MCF 10A (cell line): ENCODE results near the gene NDOR1. TPM values are rescaled to one million over a fixed set of nuclear protein-coding genes. Genes with fewer than 3 reads are reported as not detected.

Experiments
- BruUV-seq: library from RNA; stranded (reverse); fragments of 400-500 nt; replicated peaks from 2 replicates; lab custom pipeline; 2021; lab: Mats Ljungman, UMichigan
- CTCF ChIA-PET: fragments of 300-600 bp; sonication (Branson Sonifier 250); formaldehyde crosslinking; extraction: SDS; loops from one replicate; lab custom pipeline; 2021; ENCODE audit warnings: antibody characterized with exemption, inconsistent platforms; lab: Yijun Ruan, JAX
- POLR2A ChIA-PET: fragments of 300-600, 350-650 bp; sonication (Branson Sonifier 250); formaldehyde crosslinking; extraction: SDS; loops from one replicate; lab custom pipeline; 2020; ENCODE audit warnings: antibody characterized with exemption, inconsistent platforms; lab: Yijun Ruan, JAX
- DNase-seq: peaks from one replicate; pipeline ENCODE4 v3.0.0-alpha.2; 2018; ENCODE audit not compliant: unreplicated experiment
- H3K27ac Mint-ChIP-seq: one replicate; pipeline ENCODE4 v1.8.0; 2022; ENCODE audit warnings: mild to moderate bottlenecking, low read depth, mixed read lengths; ENCODE audit not compliant: unreplicated experiment
- H3K27me3 Mint-ChIP-seq: one replicate; pipeline ENCODE4 v1.8.0; 2022; ENCODE audit warnings: mixed read lengths; ENCODE audit not compliant: insufficient read depth, unreplicated experiment
- H3K36me3 Mint-ChIP-seq: one replicate; pipeline ENCODE4 v1.8.0; 2022; ENCODE audit warnings: mild to moderate bottlenecking, moderate library complexity, mixed read lengths; ENCODE audit not compliant: insufficient read depth, unreplicated experiment
- H3K4me1 Mint-ChIP-seq: one replicate; pipeline ENCODE4 v1.8.0; 2022; ENCODE audit warnings: mixed read lengths; ENCODE audit not compliant: insufficient read depth, unreplicated experiment
- H3K4me3 Mint-ChIP-seq: one replicate; pipeline ENCODE4 v1.8.0; 2022; ENCODE audit warnings: mild to moderate bottlenecking, moderate library complexity, mixed read lengths; ENCODE audit not compliant: unreplicated experiment
- H3K9me3 Mint-ChIP-seq: one replicate; pipeline ENCODE4 v1.8.0; 2022; ENCODE audit warnings: mixed read lengths; ENCODE audit not compliant: unreplicated experiment
- intact Hi-C: fragments of 100-400 bp; cut with micrococcal nuclease; formaldehyde crosslinking; loops from 2 replicates; pipeline ENCODE4 v1.14.1; 2022
- total RNA-seq: library from RNA; stranded (reverse); gene quantifications from 2 replicates; pipeline ENCODE4 v1.2.3, GENCODE V29; 2022
- TF ChIP-seq, protein P1 (sequence below): fragments of 200-600 bp; IDR thresholded peaks from one replicate; pipeline ENCODE4 v1.8.0; 2022; ENCODE audit warnings: antibody characterized with exemption, mild to moderate bottlenecking; ENCODE audit not compliant: unreplicated experiment

Gene NDOR1
- total RNA-seq, 1 experiment from 2014 or later, result 18.0 TPM

GRCh38 chr9:137212520-137212919 is 7.0 kb downstream of the NDOR1 start:
- Mint-ChIP-seq H3K4me1 (peaks cover 7% of the 10 kb centered on the region), H3K36me3 (peaks cover 38% of the 10 kb centered on the region), H3K27me3 (no peaks in the 10 kb centered on the region), H3K9me3 (no peaks in the 10 kb centered on the region), H3K4me3 (no peak overlapping the region), H3K27ac (no peak overlapping the region)
- DNase-seq, result no peak
- ChIA-PET POLR2A (no interaction called here), CTCF (no interaction called here)
- TF ChIP-seq, protein P1, sequence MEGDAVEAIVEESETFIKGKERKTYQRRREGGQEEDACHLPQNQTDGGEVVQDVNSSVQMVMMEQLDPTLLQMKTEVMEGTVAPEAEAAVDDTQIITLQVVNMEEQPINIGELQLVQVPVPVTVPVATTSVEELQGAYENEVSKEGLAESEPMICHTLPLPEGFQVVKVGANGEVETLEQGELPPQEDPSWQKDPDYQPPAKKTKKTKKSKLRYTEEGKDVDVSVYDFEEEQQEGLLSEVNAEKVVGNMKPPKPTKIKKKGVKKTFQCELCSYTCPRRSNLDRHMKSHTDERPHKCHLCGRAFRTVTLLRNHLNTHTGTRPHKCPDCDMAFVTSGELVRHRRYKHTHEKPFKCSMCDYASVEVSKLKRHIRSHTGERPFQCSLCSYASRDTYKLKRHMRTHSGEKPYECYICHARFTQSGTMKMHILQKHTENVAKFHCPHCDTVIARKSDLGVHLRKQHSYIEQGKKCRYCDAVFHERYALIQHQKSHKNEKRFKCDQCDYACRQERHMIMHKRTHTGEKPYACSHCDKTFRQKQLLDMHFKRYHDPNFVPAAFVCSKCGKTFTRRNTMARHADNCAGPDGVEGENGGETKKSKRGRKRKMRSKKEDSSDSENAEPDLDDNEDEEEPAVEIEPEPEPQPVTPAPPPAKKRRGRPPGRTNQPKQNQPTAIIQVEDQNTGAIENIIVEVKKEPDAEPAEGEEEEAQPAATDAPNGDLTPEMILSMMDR, result no peak
- no TSS peak for BruUV-seq
- intact Hi-C loops, result no loop called here

GRCh38 chr9:137213160-137214060 is 7.9 kb downstream of the NDOR1 start:
- no peaks in the 10 kb centered on the region for H3K9me3 Mint-ChIP-seq

DNA sequence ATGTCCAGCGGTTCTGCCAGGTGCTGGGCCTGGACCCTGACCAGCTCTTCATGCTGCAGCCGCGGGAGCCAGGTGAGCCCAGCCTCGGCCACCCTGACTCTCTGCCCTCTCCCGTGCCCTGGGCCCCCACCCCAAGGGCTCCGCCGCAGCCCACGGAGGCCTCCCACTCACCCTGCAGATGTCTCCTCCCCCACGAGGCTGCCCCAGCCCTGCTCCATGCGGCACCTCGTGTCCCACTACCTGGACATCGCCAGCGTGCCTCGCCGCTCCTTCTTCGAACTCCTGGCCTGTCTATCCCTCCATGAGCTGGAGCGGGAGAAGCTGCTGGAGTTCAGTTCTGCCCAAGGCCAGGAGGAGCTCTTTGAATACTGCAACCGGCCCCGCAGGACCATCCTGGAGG is 9.1 kb downstream of the NDOR1 start:
- Mint-ChIP-seq H3K27me3 (no peaks in the 10 kb centered on the region), H3K36me3 (peaks cover 17% of the 10 kb centered on the region), H3K4me1 (peaks cover 5% of the 10 kb centered on the region), H3K27ac (no peak overlapping the region), H3K4me3 (no peak overlapping the region), H3K9me3 (no peaks in the 10 kb centered on the region)
- intact Hi-C loops, result no loop called here
- ChIA-PET POLR2A (interaction anchor here (1.2 to 3.8 kb wide), 2 partner anchors 9 kb away, joined by 3 to 38 read pairs; partner anchors contain the start of genes NDOR1 and TMEM203), CTCF (interaction anchor here (0.6 kb wide), 1 partner anchor 185 kb away, joined by 3 read pairs; no protein-coding TSS in a partner anchor)
- no peak for DNase-seq
- TF ChIP-seq, protein P1, result no peak
- BruUV-seq, result no TSS peak

More at GRCh38 chr9:137213160-137214060, 7.9 kb downstream of the NDOR1 start:
- Mint-ChIP-seq H3K27me3 (no peaks in the 10 kb centered on the region), H3K4me1 (peaks cover 5% of the 10 kb centered on the region), H3K36me3 (peaks cover 29% of the 10 kb centered on the region), H3K4me3 (no peak overlapping the region), H3K27ac (no peak overlapping the region)
- no peak for DNase-seq
- BruUV-seq, result no TSS peak
- ChIA-PET POLR2A (interaction anchor here (0.8 kb wide), 1 partner anchor 114 kb away, joined by 3 read pairs; no protein-coding TSS in a partner anchor), CTCF (no interaction called here)
- intact Hi-C loops, result no loop called here
- TF ChIP-seq, protein P1, result peak; percentile 26

DNA sequence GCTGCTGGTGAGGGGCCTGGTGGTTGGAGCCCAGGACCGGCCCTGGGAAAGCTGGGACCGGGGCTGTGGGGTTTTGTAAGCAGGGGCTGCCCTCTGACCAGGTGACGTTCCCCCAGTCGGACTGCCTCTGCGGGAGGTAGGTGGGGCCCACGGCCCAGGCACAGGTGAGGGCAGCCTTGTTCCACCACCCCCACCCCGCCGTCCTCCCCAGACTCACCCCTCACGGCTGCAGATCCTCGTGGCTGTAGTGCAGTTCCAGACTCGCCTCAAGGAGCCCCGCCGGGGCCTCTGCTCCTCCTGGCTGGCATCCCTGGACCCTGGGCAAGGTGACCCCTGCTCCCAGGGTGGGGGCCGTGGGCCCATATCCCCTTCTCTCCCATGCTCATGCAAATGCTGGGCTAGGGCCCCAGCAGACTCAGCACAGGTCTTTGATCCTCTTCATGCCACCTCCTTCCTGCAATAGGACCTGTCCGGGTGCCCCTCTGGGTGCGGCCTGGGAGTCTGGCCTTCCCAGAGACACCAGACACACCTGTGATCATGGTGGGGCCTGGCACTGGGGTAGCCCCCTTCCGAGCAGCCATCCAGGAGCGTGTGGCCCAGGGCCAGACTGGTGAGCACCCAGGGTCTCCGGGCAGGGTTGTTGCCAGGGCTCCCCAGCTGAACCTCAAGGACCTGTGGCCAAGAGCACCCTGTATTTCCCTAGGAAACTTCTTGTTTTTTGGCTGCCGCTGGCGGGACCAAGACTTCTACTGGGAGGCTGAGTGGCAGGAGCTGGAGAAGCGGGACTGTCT is 9.9 kb downstream of the NDOR1 start:
- DNase-seq, result no peak
- H3K4me1 Mint-ChIP-seq, result peaks cover 5% of the 10 kb centered on the region
- H3K4me3 Mint-ChIP-seq, result no peak overlapping the region
- H3K36me3 Mint-ChIP-seq, result peaks cover 12% of the 10 kb centered on the region
- intact Hi-C loops, result no loop called here
- no peaks in the 10 kb centered on the region for H3K9me3 Mint-ChIP-seq
- TF ChIP-seq, protein P1, result no peak
- H3K27ac Mint-ChIP-seq, result no peak overlapping the region
- ChIA-PET POLR2A (interaction anchor here (0.7 to 3.8 kb wide), 4 partner anchors 8 to 27 kb away, joined by 3 to 38 read pairs (median 4); partner anchors contain the start of genes NDOR1, RNF224, SSNA1 and TMEM203), CTCF (interaction anchor here (1.2 kb wide), 1 partner anchor 12 kb away, joined by 3 read pairs; no protein-coding TSS in a partner anchor)
- BruUV-seq, result TSS peak; percentile 9
- no peaks in the 10 kb centered on the region for H3K27me3 Mint-ChIP-seq
